ENCODE data around the gene P2RX1.

Gene P2RX1

DNA sequence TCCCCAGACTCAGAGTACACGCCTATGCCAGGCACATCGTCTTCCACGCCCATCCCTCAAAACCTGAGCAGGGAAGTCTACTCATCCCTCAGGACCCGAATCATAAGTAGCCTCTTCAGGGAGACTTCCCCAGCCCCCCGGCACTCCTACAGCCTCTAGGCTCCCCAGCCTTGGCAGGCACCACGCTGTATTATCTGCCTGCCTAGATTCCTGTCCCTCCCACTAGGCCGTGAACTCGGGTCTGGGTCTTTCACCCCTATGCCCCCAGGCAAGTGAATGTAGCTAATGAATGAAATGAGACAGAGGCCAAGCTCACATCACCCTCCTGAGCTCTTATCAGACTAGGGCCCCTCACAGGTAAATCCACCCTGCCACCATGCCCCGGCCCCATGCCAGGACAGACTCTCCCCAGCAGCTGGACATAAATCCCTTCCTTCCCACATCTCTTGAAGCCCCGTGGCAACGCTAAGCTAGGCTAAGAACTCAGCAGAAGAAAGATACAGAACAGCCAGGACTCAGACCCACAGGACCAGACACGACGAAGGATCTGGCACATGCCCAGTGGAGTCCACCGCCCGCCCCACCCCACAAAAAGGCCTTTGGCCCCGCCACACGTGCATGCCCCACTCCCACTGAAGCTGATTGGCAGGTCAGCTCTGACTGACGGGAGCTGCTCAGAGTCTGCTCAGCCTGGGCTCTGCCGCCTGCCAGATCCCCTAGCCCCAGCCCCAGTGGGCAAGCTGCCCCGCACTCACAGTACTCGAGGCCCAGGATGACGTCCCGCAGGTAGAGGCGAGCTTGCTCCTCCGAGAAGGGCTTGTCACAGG lies 36.5 kb downstream of the P2RX1 start:
- H3K4me1 ChIP-seq (ENCODE audit: control insufficient read depth in 1 of 2, insufficient read depth in 2 of 2, low read length in 2 of 2), result peaks cover 14 to 17% of the 10 kb centered on the region in 2 donors
- H3K36me3 ChIP-seq (ENCODE audit: control insufficient read depth in 1 of 2, insufficient read depth in 2 of 2, low read length in 2 of 2), result peaks cover 0 to 22% of the 10 kb centered on the region in 2 donors
- no peaks in the 10 kb centered on the region for H3K9me3 ChIP-seq (ENCODE audit: control insufficient read depth in 1 of 2, low read length in 2 of 2)
- H3K9ac ChIP-seq (ENCODE audit: low read depth in 1 of 2, low read length in 2 of 2), result no peak overlapping the region
- H3K4me3 ChIP-seq (ENCODE audit: low read depth in 1 of 2, low read length in 2 of 2), result no peak overlapping the region
- no peaks in the 10 kb centered on the region for H3K27me3 ChIP-seq (ENCODE audit: control insufficient read depth in 1 of 2, insufficient read depth in 2 of 2, low read length in 2 of 2)
- no peak overlapping the region for H3K27ac ChIP-seq (ENCODE audit: low read depth, low read length)

DNA sequence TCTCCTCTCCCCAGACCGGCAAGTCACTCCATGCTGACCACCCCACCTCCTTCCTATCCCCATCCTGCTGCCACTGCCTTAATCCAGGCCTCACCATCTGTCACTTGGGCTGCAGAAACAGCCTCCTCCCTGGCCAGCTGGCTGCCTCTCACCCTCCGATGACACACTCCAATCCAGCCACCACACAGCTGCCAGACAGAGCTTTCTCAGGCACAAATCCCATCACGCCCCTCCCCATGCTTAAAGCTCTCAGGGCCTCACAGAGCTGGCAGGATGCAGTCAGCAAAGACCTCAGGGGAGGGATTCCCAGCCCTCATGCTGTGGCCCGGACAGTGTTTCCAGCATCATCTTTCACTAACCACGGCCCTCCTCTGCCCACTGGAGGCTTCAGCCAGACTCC lies 37.1 kb downstream of the P2RX1 start:
- Histone ChIP-seq H3K9ac (ENCODE audit: low read depth in 1 of 2, low read length in 2 of 2) (no peak overlapping the region), H3K9me3 (ENCODE audit: control insufficient read depth in 1 of 2, low read length in 2 of 2) (no peaks in the 10 kb centered on the region), H3K27me3 (ENCODE audit: control insufficient read depth in 1 of 2, insufficient read depth in 2 of 2, low read length in 2 of 2) (no peaks in the 10 kb centered on the region), H3K4me1 (ENCODE audit: control insufficient read depth in 1 of 2, insufficient read depth in 2 of 2, low read length in 2 of 2) (peaks cover 14 to 17% of the 10 kb centered on the region in 2 donors), H3K4me3 (ENCODE audit: low read depth in 1 of 2, low read length in 2 of 2) (no peak overlapping the region), H3K36me3 (ENCODE audit: control insufficient read depth in 1 of 2, insufficient read depth in 2 of 2, low read length in 2 of 2) (peaks cover 0 to 22% of the 10 kb centered on the region in 2 donors), H3K27ac (ENCODE audit: low read depth, low read length) (no peak overlapping the region)

DNA sequence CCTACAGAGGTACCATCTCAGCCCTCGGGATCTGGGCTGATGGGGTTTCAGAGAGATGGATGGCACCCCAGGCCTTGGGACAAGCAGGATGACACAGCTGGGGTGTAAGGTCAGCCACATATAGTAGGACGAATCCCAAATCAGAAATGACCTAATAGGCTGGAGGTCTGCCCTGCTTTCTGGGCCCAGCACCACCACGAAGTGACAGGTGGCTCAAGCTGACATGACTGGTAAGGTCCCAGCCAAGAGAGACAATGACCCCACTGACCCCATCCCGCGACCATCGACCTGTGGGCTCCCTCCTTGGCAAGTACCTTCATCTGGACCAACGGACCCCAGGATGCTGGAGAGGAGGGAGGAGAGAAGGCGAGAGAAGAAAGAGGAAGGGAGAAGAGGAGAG lies 39.0 kb downstream of the P2RX1 start:
- Histone ChIP-seq H3K36me3 (ENCODE audit: control insufficient read depth in 1 of 2, insufficient read depth in 2 of 2, low read length in 2 of 2) (peaks cover 0 to 31% of the 10 kb centered on the region in 2 donors), H3K4me3 (ENCODE audit: low read depth in 1 of 2, low read length in 2 of 2) (no peak overlapping the region), H3K9ac (ENCODE audit: low read depth in 1 of 2, low read length in 2 of 2) (no peak overlapping the region), H3K27ac (ENCODE audit: low read depth, low read length) (no peak overlapping the region), H3K9me3 (ENCODE audit: control insufficient read depth in 1 of 2, low read length in 2 of 2) (no peaks in the 10 kb centered on the region), H3K4me1 (ENCODE audit: control insufficient read depth in 1 of 2, insufficient read depth in 2 of 2, low read length in 2 of 2) (peaks cover 14 to 17% of the 10 kb centered on the region in 2 donors), H3K27me3 (ENCODE audit: control insufficient read depth in 1 of 2, insufficient read depth in 2 of 2, low read length in 2 of 2) (no peaks in the 10 kb centered on the region)

DNA sequence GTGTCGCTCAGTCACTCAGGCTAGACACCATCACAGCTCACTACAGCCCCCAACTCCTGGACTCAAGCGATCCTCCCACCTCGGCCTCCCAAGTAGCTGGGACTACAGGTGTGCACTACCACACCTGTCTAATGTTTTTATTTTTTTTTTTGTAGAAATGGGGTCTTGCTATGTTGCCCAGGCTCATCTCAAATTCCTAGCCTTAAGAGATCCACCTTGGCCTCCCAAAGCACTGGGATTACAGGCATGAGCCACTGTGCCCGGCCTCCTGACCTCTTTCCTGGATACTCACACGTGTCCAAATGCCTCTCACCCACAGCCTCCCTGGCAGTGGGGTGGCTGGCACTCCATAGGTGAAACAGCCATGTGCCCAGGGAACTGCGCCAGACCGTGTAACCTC lies 40.9 kb downstream of the P2RX1 start:
- H3K36me3 ChIP-seq (ENCODE audit: control insufficient read depth in 1 of 2, insufficient read depth in 2 of 2, low read length in 2 of 2), result peaks cover 0 to 27% of the 10 kb centered on the region in 2 donors
- no peak overlapping the region for H3K27ac ChIP-seq (ENCODE audit: low read depth, low read length)
- H3K9me3 ChIP-seq (ENCODE audit: control insufficient read depth in 1 of 2, low read length in 2 of 2), result no peaks in the 10 kb centered on the region
- H3K4me3 ChIP-seq (ENCODE audit: low read depth in 1 of 2, low read length in 2 of 2), result no peak overlapping the region
- no peaks in the 10 kb centered on the region for H3K27me3 ChIP-seq (ENCODE audit: control insufficient read depth in 1 of 2, insufficient read depth in 2 of 2, low read length in 2 of 2)
- no peak overlapping the region for H3K9ac ChIP-seq (ENCODE audit: low read depth in 1 of 2, low read length in 2 of 2)
- H3K4me1 ChIP-seq (ENCODE audit: control insufficient read depth in 1 of 2, insufficient read depth in 2 of 2, low read length in 2 of 2), result peaks cover 15% of the 10 kb centered on the region in 2 donors

DNA sequence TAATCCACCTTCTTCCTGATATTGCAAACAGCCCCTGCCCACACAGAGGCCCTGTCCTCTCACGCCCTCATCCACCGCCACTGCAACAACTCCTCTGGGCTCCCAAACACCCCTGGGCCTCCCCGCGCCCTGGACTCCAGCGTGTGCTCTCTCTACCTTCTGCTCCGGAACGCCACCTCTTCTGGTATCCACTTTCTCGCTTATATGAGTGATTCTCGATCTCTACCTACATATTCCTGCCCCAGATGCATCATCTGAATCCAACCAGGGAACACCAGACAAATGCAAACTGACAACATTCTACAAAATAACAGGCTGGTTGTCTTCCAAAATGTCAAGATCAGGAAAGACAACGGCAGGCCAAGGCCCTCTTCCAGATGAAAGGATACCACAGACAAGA lies 42.4 kb downstream of the P2RX1 start:
- peaks cover 0 to 27% of the 10 kb centered on the region in 2 donors for H3K36me3 ChIP-seq (ENCODE audit: control insufficient read depth in 1 of 2, insufficient read depth in 2 of 2, low read length in 2 of 2)
- no peak overlapping the region for H3K27ac ChIP-seq (ENCODE audit: low read depth, low read length)
- H3K4me1 ChIP-seq (ENCODE audit: control insufficient read depth in 1 of 2, insufficient read depth in 2 of 2, low read length in 2 of 2), result peaks cover 4 to 5% of the 10 kb centered on the region in 2 donors

DNA sequence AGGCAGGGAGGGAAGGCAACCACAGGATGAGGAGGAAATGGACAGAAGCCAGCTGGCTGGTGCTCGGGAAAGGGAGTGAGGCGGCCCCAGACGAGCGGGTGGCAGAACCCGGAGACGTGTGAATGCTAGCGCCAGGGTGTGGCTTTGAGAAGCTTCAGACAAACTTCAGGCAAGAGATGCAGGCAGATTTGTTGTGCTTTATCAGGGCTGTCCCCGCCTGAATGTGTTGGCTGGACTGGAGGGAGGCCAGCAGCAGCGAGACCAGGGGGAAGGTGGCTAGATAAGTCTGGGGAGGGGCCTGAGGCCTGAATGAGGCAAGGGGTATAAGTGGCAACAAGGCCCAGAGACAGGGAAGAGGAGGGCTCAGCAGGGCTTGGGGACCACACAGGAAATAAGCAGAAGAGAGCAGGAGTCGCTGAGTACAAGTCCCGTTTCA lies 45.4 kb downstream of the P2RX1 start:
- Histone ChIP-seq H3K36me3 (ENCODE audit: control insufficient read depth in 1 of 2, insufficient read depth in 2 of 2, low read length in 2 of 2) (peaks cover 0 to 21% of the 10 kb centered on the region in 2 donors), H3K9ac (ENCODE audit: low read depth in 1 of 2, low read length in 2 of 2) (peak overlapping the region in 1 of 2 donors; percentile 54), H3K4me1 (ENCODE audit: control insufficient read depth in 1 of 2, insufficient read depth in 2 of 2, low read length in 2 of 2) (peaks cover 4 to 5% of the 10 kb centered on the region in 2 donors), H3K9me3 (ENCODE audit: control insufficient read depth in 1 of 2, low read length in 2 of 2) (no peaks in the 10 kb centered on the region), H3K27me3 (ENCODE audit: control insufficient read depth in 1 of 2, insufficient read depth in 2 of 2, low read length in 2 of 2) (no peaks in the 10 kb centered on the region), H3K4me3 (ENCODE audit: low read depth in 1 of 2, low read length in 2 of 2) (no peak overlapping the region), H3K27ac (ENCODE audit: low read depth, low read length) (no peak overlapping the region)

More for the DNA sequence above, 42.4 kb downstream of the P2RX1 start:
- H3K9ac ChIP-seq (ENCODE audit: low read depth in 1 of 2, low read length in 2 of 2), result no peak overlapping the region
- no peaks in the 10 kb centered on the region for H3K27me3 ChIP-seq (ENCODE audit: control insufficient read depth in 1 of 2, insufficient read depth in 2 of 2, low read length in 2 of 2)
- no peaks in the 10 kb centered on the region for H3K9me3 ChIP-seq (ENCODE audit: control insufficient read depth in 1 of 2, low read length in 2 of 2)
- H3K4me3 ChIP-seq (ENCODE audit: low read depth in 1 of 2, low read length in 2 of 2), result no peak overlapping the region

DNA sequence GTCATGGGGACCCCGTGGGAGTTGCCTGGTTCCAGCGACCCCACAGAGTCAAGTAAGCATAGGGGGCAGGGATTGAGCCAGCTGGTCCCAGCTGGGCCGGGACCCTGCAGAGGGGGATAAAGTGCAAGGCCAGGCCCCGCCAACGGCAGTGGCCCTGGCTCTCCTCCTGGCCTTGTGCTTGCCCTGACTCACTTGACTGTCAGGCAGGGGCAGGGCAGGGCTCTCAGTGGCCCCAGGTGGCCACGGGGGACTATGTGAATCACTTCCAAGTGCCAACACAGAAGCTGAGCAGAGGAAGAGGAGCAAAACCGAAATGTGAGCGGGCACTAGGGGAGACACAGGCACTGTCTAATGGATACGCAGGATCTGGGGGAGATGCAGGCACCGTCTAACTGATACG lies 48.7 kb downstream of the P2RX1 start:
- Histone ChIP-seq H3K27ac (ENCODE audit: low read depth, low read length) (no peak overlapping the region), H3K27me3 (ENCODE audit: control insufficient read depth in 1 of 2, insufficient read depth in 2 of 2, low read length in 2 of 2) (no peaks in the 10 kb centered on the region), H3K9me3 (ENCODE audit: control insufficient read depth in 1 of 2, low read length in 2 of 2) (no peaks in the 10 kb centered on the region), H3K4me1 (ENCODE audit: control insufficient read depth in 1 of 2, insufficient read depth in 2 of 2, low read length in 2 of 2) (peaks cover 4 to 5% of the 10 kb centered on the region in 2 donors), H3K9ac (ENCODE audit: low read depth in 1 of 2, low read length in 2 of 2) (no peak overlapping the region), H3K4me3 (ENCODE audit: low read depth in 1 of 2, low read length in 2 of 2) (no peak overlapping the region), H3K36me3 (ENCODE audit: control insufficient read depth in 1 of 2, insufficient read depth in 2 of 2, low read length in 2 of 2) (peaks cover 0 to 3% of the 10 kb centered on the region in 2 donors)

DNA sequence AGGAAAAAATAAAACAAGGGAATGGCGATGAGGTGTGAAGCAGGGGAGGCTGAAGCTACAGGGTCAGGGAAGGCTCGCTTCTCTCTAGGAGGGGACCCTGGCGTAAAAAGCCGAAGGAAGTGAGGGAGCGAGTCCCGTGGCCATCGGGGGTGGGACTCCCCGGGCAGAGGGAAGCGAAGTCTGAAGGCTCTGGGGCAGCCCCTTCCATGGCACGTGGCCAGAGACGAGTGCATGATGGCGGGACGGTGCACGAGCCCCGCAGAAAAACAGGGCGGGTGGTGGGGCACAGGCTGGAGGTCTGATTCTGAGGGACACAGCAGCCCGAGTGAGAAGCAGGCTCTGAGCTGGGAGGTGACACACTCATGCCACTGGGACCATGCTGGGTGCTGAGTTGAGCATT lies 49.2 kb downstream of the P2RX1 start:
- H3K36me3 ChIP-seq (ENCODE audit: control insufficient read depth in 1 of 2, insufficient read depth in 2 of 2, low read length in 2 of 2), result no peaks in the 10 kb centered on the region
- no peak overlapping the region for H3K9ac ChIP-seq (ENCODE audit: low read depth in 1 of 2, low read length in 2 of 2)
- no peaks in the 10 kb centered on the region for H3K27me3 ChIP-seq (ENCODE audit: control insufficient read depth in 1 of 2, insufficient read depth in 2 of 2, low read length in 2 of 2)
- H3K27ac ChIP-seq (ENCODE audit: low read depth, low read length), result no peak overlapping the region
- H3K9me3 ChIP-seq (ENCODE audit: control insufficient read depth in 1 of 2, low read length in 2 of 2), result no peaks in the 10 kb centered on the region
- peaks cover 4 to 5% of the 10 kb centered on the region in 2 donors for H3K4me1 ChIP-seq (ENCODE audit: control insufficient read depth in 1 of 2, insufficient read depth in 2 of 2, low read length in 2 of 2)
- H3K4me3 ChIP-seq (ENCODE audit: low read depth in 1 of 2, low read length in 2 of 2), result no peak overlapping the region

DNA sequence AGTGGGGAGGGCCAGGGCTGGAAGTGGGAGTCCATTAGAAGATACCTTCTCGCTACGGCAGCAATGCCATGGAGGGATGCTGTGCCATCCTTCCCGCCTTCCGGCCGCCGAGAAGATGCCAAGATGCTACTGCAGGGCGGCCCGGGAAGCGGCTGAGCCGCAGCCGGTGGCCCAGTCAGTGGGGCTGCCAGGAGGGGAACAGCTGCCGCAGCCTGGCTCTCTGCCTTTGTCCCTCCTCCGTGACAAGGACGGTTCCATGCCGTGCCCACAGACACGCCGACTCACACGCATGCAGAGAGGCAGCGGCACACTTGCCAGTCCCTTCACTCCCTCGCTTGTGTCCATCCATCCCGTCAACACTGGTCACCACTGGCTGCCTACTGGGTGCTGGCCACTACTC lies 50.0 kb downstream of the P2RX1 start:
- Histone ChIP-seq H3K36me3 (ENCODE audit: control insufficient read depth in 1 of 2, insufficient read depth in 2 of 2, low read length in 2 of 2) (peaks cover 0 to under 1% of the 10 kb centered on the region in 2 donors), H3K9ac (ENCODE audit: low read depth in 1 of 2, low read length in 2 of 2) (no peak overlapping the region), H3K9me3 (ENCODE audit: control insufficient read depth in 1 of 2, low read length in 2 of 2) (no peaks in the 10 kb centered on the region), H3K27ac (ENCODE audit: low read depth, low read length) (no peak overlapping the region), H3K4me1 (ENCODE audit: control insufficient read depth in 1 of 2, insufficient read depth in 2 of 2, low read length in 2 of 2) (peaks cover 4 to 5% of the 10 kb centered on the region in 2 donors), H3K4me3 (ENCODE audit: low read depth in 1 of 2, low read length in 2 of 2) (no peak overlapping the region), H3K27me3 (ENCODE audit: control insufficient read depth in 1 of 2, insufficient read depth in 2 of 2, low read length in 2 of 2) (no peaks in the 10 kb centered on the region)

DNA sequence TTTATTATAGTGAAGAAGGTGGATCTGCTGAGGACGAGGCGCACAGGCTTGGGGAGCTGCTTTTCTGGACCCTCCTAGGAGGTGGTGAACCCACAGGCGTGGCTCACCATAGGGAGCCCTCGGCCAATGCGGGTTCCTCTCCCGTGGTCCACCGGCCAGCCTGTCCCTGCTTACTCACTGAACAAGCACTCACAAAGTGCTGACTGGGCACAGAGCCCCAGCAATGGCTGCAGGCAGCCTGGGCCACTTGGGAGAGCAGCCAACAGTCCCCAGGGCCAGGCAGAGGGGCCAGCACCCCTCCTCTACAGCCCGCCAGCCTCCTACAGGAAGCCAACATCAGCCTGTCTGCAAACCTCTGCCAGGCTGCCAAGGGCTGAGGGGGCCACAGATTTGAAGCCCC lies 51.1 kb downstream of the P2RX1 start:
- Histone ChIP-seq H3K9me3 (ENCODE audit: control insufficient read depth in 1 of 2, low read length in 2 of 2) (no peaks in the 10 kb centered on the region), H3K4me1 (ENCODE audit: control insufficient read depth in 1 of 2, insufficient read depth in 2 of 2, low read length in 2 of 2) (no peaks in the 10 kb centered on the region), H3K36me3 (ENCODE audit: control insufficient read depth in 1 of 2, insufficient read depth in 2 of 2, low read length in 2 of 2) (peaks cover 5 to 10% of the 10 kb centered on the region in 2 donors), H3K4me3 (ENCODE audit: low read depth in 1 of 2, low read length in 2 of 2) (no peak overlapping the region), H3K27me3 (ENCODE audit: control insufficient read depth in 1 of 2, insufficient read depth in 2 of 2, low read length in 2 of 2) (no peaks in the 10 kb centered on the region), H3K27ac (ENCODE audit: low read depth, low read length) (no peak overlapping the region), H3K9ac (ENCODE audit: low read depth in 1 of 2, low read length in 2 of 2) (no peak overlapping the region)
